ENCODE data around the gene RBKS. TPM values are rescaled to one million over a fixed set of nuclear protein-coding genes. Genes with fewer than 3 reads are reported as not detected.
"Not testable (repeated sequence)": the region's sequence is repeated elsewhere in the genome, so short reads cannot be mapped to it uniquely, and the experiment has no call there.

Gene RBKS
- total RNA-seq, 1 donor from 2014 or later = 2.0 TPM

DNA sequence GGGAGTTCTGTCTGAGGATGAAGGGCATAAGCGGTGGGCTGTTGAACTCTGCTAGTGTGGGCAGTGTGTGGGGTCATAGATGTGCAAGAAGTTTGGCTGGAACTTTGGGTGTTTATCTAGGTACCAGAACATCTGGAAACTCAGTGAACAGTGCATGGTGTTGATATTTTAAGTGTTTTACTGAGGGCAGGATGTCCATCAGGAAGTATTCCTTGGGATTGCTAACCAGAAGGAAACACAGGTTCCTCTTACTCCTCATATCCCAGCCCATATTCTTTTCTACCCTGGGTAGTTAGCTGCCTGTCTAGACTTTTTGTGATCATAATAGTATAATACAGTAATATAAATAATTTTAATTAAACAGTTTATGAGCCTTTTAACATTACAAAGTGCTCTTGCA lies 15.9 kb upstream of the RBKS start:
- no peak for DNase-seq (ENCODE audit: low read depth)

DNA sequence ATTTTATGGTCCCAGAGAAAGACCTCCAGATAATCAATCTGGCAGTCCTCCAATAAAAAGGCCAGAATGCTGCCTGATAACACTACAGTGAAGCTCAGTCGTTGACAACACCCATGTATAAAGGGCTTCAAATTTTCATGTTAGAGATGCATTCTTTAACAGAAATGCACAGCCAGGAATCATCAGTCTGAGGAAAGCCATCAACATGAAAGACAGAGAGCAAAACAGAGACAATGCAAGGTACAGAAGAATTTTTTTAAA lies 14.1 kb upstream of the RBKS start:
- DNase-seq (ENCODE audit: low read depth) = no peak

DNA sequence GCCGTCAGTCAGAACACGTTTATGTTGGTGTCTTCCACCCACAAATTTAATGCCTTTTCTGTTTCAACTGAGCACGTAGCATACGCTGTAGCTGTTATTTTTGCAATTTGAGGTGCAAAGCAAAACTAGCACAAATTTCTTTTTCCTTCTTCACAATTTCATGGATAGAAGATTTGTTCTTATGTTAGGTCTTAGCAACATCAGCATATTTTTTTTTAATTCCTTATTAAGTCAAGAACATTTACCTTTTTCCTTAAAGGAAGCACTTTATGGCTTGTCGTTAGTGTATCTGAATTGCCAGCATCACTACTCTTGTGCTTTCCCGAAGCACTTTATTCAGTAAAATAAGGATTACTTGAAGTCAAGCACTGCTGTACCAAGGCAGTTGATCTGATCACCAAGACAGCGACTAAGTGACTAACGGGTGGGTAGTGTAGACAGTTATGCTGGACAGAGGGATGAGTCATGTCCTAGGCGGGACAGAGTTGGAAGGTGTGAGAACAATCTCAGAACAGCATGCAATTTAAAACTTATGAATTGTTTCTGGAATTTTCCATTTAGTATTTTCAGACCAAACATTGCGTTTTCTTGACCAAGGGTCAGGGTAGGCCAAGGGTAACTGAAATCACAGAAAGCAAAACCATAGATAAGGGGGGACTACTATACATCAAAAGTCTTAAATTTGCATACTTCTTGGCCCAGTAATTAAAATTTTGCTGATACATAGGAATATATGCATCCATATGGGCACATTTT lies 13.6 kb upstream of the RBKS start:
- DNase-seq (ENCODE audit: low read depth) = peak; percentile 48

DNA sequence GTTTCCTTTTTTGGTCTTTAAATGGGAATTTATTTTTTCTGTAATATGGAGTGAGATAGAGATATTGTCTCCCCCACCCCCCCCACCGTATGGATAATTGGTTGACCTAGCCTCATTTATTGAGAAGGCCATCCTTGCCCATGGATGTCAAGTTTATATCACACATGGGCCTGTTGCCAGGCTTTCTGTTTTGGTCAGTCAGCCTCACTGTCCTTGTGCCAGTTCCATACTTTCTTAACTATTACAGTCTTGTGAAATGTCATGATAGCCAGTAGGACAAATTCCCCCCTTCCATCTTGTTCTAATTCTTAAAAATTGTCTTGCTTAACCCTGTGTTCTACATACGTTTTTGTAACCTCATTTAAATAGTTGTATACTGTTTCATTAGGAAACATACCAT lies 12.8 kb upstream of the RBKS start:
- no peak for DNase-seq (ENCODE audit: low read depth)

DNA sequence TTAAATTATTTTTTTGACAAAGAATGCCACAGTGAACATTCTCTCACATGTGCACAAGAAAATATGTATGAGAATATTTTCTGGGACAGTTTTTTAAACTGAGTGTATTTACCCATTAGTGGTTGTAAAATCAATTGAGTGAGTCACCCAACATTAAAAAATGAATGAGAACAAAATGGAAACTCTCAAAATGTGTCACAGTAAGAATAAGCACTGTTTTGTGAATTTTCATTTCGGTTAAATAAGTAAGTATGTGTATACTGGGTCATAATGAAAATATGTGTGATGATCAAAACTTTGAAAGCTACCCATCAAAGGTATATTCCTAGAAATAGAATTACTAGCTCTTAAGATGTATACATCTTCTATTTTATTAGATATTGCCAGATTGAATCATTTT lies 11.9 kb upstream of the RBKS start:
- no peak for DNase-seq (ENCODE audit: low read depth)

DNA sequence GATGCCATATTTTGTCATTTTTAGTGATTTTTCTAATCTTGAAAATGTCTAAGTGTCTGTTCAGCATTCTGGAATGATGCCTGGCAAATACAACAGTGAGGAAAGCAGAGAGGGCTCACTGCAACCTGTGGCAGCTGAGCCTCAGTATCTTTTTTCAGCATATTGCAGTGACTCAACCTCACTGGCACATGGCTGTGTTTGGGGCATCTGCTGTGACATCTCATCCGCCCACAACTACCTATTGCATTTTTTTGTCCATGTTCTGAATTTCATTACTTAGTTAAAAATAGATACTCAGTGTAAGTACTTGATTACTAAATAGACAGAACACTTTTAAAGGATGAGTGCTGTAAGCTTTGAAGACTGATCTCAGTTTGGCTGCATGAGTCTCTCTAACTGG lies 11.0 kb upstream of the RBKS start:
- peak; percentile 60 for DNase-seq (ENCODE audit: low read depth)

DNA sequence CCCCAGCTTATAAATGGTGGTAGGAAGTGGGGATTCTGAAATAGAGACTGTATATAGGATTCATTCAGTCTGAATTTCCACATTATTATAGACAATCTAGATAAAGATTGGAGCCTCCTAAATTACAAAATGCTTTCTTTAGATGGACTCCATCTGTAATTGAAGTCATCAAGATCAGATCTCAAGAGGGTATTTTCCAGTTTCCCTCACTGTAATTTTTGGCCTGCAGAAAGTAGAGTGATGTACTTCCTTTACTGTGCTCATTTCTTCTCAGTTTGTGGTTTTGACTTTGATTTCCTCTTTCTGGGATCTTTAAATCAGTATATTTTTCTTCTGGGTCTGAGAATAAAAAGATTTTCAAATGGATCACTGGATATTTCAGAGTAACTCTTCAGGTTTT lies 7.5 kb upstream of the RBKS start:
- no peak for DNase-seq (ENCODE audit: low read depth)

DNA sequence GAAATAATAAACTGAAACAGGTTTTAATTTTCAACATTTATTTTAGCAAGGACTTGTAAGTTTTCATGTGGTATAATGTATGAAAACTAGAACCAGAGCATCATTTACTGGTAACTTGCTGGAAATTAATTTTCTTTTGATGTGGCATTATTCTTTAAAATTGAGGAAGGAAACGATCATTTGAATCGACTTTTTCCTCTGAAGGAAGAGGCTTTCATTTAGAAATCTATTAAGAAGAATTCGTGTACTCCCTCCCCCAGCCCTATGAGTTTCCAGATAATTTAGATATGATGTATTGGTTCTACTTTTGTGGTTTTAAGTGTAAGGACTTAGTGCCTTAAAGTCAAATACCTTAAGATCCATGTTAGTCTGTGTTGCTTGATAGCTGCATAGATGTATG lies 2.8 kb upstream of the RBKS start:
- no peak for DNase-seq (ENCODE audit: low read depth)

DNA sequence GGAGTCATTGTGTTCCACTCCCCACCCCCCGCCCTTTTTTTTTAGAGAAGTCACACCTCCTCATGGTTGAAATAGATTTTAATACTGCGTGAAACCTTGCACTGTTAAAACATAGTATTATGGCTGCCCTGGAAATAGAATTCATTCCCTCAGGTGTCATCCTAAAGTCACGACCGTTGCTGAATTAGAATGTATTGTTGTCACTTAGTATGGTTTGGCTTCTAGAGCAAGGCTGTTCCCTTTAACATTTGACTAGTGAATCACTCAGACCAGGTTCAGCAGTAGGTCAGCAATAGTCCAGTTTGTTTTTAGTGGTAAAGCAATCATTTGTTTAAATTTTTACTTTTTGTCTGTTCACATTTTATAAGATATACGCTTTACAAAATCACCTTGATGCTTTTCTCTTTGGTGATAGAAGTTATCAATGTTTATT lies 1.5 kb upstream of the RBKS start:
- no peak for DNase-seq (ENCODE audit: low read depth)

DNA sequence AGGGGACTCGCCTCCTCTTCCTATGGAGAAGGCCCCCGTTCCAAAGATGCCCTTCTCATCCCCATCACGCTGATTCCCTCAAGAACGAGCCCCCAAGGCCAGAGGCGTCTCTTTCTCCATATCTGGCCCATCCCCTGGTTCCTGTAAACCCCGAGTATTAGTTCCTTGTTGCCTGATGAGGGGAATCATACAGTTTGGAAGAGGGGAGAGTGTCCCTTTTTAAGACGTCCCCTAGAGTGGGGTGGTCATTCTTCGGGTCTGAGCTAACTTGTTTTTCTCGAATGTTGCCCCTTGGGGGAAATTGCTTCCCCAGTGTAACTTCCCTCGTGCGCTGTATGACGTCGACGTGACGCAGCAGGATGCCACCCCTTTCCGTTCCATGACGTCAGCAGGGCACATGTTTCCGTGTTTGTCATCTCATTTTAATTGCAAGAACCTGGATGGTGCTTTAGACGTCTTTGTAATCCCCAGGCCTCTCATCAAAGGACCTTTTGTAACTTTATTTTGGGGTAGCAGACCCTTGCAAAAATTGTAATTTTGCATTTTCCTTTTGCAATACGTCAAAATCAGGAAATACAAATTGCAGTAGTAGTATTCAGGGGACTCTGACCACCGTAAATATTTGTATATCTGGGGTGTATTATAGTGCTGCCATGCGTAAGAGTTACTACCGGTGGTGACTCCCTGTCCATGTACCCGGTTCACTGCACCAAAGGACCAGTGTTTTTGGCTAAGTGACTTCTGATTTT lies 911 bp upstream of the RBKS start:
- peak; percentile 61 for DNase-seq (ENCODE audit: low read depth)

DNA sequence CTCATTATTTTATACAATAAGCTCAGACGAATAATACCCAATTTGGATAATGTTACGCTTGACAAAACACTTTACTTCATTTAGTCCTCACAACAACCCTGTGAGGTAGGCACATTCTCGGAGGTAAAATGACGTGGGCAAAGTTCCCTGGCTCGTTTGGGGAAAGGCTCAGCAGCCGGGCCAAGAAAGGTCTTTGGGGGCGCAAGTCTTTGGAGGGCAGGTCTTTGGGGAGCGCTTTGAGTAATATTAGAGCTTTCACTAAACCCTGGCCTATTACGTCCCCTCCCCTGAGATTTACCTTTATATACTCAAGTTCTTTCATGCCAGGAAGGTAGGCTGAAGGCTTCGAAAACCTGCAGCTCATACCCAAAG lies 427 bp downstream of the RBKS start:
- DNase-seq (ENCODE audit: low read depth) = no peak

DNA sequence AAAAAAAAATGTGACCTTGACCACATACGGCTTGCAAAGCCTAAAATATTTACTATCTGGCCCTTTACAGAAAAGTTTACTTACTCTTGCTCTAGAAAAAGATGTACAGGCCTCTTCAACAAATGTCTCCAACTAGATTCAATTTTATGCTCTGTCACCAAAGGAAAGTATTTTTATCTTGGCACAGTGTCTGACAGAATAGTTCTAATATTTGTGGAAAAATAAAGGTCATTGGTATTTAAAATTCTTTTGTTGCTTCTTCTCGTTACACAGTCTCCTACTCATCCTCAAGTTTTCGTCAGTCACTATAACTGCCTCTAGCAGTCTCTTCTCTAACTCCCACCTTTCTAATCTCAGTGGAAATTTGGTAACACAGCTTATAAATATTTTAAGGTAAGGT lies 1.4 kb downstream of the RBKS start:
- DNase-seq (ENCODE audit: low read depth) = peak; percentile 49

DNA sequence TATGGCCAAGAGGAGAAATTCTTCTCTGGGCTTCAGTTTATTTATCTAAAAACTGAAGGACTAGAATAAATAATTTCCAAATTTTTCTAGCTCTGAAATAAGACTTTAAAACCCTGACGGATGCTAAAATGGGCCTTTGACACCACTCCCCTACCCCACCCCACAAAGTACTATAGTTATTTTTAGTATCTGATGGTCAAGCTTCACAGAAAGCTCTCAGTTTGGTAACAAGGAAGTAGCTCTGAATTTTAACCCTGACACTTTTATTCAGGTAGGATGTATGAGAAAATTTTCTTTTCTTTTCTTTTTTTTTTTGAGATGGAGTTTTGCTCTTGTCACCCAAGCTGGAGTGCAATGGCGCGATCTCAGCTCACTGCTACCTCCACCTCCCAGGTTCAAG lies 2.4 kb downstream of the RBKS start:
- no peak for DNase-seq (ENCODE audit: low read depth)

DNA sequence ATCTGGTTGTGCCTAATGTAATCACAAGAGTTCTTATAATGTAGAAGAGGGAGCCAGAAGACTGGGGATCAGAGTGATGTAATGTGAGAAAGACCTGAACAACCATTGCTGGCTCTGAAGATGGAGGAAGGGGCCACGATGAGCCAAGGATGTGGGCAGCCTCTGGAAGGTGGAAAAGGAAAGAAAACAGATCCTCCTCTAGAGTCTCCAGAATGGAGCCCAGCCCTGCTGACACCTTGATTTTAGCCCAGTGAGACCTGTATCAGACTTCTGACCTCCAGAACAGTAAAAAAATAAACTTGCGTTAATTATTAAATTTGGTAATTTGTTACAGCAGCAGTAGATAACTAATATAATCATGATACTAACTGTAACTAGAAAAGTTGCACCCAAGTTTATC lies 3.1 kb downstream of the RBKS start:
- no peak for DNase-seq (ENCODE audit: low read depth)

DNA sequence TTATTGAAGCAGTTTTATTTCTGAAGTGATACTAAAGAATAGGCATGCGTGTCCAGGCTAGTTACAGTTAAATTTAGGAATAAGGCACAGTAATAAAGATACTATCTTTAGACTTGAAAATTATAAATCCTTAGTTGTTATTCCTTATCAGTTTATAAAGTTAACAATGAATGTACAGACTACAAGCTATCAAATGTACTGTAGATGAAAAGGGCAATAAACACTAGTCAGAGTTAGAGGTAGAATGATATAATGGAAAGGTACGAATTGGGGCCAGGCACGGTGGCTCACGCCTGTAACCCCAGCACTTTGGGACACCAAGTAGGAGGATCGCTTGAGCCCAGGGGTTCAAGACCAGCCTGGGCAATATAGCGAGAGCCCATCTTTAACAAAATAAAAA lies 3.9 kb downstream of the RBKS start:
- DNase-seq (ENCODE audit: low read depth) = no peak

DNA sequence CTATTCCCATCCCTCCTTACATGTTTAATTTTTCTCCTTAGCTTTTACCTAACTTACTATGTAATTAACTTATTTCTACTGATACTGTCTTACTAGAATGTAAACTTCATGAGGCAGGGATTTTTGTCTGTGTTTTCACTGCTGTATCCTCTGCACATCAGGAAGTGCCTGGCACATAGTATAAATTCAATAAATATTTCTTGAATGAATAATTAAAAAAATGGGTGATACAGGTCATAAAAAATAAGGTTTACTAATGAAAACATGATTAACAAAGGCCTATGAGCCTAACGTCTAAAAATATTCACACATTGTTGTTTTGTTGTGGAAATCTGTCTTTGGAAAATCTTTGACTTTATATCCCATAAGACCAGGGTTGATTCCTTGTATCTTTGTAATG lies 4.5 kb downstream of the RBKS start:
- DNase-seq (ENCODE audit: low read depth) = no peak

DNA sequence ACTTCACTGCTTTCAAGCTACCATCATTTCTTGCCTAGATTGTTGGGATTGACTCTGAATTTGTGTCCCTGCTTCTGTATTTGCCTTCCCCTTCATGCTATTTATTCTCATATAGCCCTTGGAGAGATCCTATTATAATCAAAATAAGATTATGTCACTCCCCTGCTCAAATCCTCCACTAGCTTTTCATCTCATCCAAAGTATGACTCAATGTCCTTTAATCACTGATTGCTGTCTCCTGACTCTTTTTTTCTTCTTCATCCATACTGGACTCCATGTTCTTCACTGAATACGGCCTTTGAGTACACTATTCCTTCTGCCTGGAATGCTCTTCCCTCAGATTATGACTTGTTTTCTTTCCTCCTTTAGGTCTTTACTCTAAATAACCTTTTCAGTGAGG lies 5.0 kb downstream of the RBKS start:
- no peak for DNase-seq (ENCODE audit: low read depth)

DNA sequence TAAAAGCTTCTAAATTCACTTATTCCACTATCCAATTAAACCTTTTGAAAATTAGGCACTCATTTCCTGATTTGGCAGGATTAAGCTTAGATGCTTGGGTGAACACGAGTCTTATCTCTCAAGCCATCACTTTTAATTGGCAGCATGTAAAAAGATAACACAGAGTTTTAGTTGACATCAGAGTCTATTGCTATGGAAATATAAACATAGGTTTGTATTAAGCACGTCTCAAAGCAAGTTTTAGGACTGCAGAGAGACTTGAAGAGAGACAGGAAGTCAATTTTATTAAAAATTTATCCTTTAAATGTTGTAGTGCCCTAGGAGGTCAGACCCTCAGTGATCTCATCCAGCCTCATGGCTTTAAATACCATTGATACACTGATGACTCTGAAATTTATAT lies 5.6 kb downstream of the RBKS start:
- no peak for DNase-seq (ENCODE audit: low read depth)

DNA sequence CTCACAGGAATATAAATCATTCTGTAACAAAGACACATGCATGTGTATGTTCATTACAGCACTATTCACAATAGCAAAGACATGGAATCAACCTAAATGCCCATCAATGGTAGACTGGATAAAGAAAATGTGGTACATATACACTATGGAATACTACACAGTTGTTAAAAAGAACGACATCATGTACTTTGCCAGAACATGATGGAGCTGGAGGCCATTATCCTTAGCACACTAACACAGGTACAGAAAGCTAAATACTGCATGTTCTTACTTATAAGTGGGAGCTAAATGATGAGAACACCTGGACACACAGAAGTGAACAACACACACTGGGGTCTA lies 7.6 kb downstream of the RBKS start:
- DNase-seq (ENCODE audit: low read depth) = not testable (repeated sequence)

DNA sequence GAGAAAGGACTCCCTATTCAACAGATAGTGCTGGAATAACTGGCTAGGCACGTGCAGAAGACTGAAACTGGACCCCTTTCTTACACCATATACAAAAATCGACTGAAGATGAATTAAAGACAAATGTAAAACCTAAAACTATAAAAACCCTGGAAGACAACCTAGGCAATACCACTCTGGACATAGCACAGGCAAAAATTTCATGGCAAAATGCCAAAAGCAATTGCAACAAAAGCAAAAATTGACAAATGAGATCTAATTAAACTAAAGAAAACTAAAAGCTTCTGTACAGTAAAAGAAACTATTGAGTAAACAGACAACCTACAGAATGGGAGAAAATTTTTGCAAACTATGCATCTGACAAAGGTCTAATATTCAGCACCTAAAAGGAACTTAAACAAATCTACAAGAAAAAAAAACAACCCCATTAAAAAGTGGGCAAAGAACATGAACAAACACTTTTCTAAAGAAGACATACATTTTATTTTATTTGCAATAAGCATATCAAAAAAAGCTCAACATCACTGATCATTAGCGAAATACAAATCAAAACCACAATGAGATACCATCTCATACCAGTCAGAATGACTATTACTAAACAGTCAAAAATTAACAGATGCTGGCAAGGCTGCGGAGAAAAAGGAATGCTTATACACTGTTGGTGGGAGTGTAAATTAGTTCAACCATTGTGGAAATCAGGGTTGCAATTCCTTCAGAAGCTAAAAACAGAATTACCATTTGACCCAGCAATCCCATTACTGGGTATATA lies 8.2 kb downstream of the RBKS start:
- not testable (repeated sequence) for DNase-seq (ENCODE audit: low read depth)

DNA sequence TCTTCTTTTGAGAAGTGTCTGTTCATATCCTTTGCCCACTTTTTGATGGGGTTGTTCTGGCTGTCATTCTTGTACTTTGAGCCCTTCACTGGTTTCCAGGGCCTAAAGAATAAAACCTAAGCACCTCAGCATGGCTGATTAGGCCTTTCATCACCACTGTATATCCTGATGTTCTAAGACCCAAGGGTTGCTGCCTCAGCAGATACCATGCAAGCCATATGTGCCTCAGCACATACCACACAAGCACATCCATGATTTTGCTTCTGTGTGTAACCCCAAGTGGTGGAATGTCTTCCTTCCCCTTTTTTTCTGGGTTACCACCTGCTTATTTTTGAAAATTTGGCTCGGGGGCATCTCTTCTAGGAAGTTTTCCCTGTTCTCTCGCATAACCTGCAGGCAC lies 11.4 kb downstream of the RBKS start:
- DNase-seq (ENCODE audit: low read depth) = no peak

DNA sequence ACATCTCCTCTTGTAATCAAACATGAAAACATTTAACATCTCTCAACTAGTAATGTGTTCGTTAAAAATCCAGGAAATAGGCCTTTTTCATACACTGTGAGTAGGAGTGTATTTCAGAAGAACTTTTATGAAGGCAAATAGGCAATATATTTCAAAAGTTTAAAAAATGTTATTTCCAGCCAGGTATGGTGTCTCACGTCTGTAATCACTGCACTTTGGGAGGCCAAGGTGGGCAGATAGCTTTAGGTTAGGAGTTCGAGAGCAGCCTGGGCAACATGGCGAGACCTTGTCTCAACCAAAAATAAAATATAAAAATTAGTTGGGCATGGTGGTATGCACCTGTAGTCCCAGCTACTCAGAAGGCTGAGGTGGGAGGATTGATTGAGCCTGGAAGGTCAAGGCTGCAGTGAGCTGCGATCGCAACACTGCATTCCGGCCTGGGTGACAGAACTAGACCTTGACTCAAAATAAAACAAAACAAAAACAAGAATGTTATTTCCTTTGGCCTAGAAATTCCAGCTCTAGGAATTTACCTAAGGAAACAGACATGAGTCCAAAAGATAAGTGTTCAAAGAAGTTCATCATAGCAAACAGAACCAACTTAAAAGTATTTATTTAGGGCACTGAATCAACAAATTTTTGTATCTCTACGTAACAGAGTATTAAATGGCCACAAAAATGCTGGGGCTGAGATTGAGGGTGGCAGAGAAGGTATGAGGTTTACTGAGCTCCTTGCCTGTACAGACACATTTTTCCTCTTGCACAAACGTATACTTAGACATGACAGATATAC lies 14.9 kb downstream of the RBKS start:
- no peak for DNase-seq (ENCODE audit: low read depth)
